ENCODE results near the gene PDCD5.
"Not testable (repeated sequence)": the region's sequence is repeated elsewhere in the genome, so short reads cannot be mapped to it uniquely, and the experiment has no call there.

Gene PDCD5

GRCh38 chr19:32566246-32566830 lies 14.7 kb upstream of the PDCD5 start:
- TF ChIP-seq, protein P1, sequence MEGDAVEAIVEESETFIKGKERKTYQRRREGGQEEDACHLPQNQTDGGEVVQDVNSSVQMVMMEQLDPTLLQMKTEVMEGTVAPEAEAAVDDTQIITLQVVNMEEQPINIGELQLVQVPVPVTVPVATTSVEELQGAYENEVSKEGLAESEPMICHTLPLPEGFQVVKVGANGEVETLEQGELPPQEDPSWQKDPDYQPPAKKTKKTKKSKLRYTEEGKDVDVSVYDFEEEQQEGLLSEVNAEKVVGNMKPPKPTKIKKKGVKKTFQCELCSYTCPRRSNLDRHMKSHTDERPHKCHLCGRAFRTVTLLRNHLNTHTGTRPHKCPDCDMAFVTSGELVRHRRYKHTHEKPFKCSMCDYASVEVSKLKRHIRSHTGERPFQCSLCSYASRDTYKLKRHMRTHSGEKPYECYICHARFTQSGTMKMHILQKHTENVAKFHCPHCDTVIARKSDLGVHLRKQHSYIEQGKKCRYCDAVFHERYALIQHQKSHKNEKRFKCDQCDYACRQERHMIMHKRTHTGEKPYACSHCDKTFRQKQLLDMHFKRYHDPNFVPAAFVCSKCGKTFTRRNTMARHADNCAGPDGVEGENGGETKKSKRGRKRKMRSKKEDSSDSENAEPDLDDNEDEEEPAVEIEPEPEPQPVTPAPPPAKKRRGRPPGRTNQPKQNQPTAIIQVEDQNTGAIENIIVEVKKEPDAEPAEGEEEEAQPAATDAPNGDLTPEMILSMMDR (IDR thresholded peaks at IDR 0.05; ENCODE audit: borderline replicate concordance, insufficient read depth, low read depth, low read length) = no peak
- H3K4me3 ChIP-seq (ENCODE audit: low read depth, low read length) = no peak overlapping the region

- TF ChIP-seq, protein P1 (IDR thresholded peaks at IDR 0.05; ENCODE audit: borderline replicate concordance, insufficient read depth, low read depth, low read length) = no peak
- no peak overlapping the region for H3K4me3 ChIP-seq (ENCODE audit: low read depth, low read length)
These were observed 13.5 kb upstream of the PDCD5 start for GRCh38 chr19:32567486-32567885.

DNA sequence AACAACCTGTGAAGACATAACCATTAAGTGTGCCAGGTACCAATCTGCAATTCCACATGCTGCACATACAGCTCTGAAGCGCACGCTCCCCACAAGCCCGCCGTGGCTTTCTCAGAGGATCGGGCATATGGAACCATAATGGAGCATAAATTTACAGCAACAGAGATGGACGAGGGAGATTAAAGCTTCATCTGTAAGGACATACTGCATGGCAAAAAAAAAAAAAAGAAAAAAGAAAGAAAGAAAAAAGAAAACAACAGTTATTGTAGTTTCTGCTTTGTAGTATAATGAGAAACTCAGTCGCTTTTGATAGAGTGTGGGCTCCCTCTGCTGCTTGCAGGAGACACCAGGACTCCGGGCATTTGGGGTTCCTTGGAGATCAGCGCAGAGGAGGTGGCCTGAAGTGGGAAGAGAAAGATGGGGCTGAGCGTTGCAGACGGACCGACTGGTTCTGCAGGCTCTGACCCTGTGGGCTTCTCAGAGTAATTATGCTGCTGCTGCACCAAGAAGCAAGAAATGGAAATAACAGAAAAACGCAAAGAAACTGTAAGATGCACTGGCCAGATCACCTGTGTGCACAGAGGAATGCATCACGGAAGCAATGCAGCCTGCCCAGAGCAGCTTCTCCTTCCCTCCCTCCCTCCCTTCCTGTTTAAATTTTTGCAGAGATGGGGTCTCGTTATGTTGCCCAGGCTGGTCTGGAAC lies 10.8 kb upstream of the PDCD5 start:
- TF ChIP-seq, protein P1 (IDR thresholded peaks at IDR 0.05; ENCODE audit: borderline replicate concordance, insufficient read depth, low read depth, low read length) = peak; percentile 59
- H3K4me3 ChIP-seq (ENCODE audit: low read depth, low read length) = no peak overlapping the region

- H3K4me3 ChIP-seq (ENCODE audit: low read depth, low read length) = not testable (repeated sequence)
These were observed 9.4 kb upstream of the PDCD5 start for GRCh38 chr19:32571471-32572075.

- not testable (repeated sequence) for H3K4me3 ChIP-seq (ENCODE audit: low read depth, low read length)
These were observed 8.1 kb upstream of the PDCD5 start for GRCh38 chr19:32572700-32573491.

- no peak overlapping the region for H3K4me3 ChIP-seq (ENCODE audit: low read depth, low read length)
- TF ChIP-seq, protein P1 (IDR thresholded peaks at IDR 0.05; ENCODE audit: borderline replicate concordance, insufficient read depth, low read depth, low read length) = no peak
These were observed 7.5 kb upstream of the PDCD5 start for GRCh38 chr19:32573492-32573794.

DNA sequence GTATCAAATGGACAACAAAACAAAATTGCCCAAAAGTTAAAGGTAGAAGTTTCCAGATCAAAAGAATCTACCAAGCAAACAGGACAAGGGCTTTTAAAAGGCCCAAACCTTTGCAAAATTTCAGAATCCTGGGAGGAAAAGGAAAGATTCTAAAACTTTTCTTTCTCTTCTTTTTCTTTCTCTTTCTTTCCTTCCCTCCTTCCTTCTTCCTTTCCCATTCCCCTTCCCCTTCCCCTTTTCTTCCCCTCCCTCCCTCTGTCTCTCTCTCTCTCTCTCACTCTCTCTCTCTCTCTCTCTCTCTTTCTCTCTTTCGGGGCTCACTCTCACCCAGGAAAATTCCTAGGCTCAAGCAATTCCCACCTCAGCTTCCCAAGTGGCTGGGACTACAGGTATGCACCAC lies 4.2 kb upstream of the PDCD5 start:
- no peak overlapping the region for H3K4me3 ChIP-seq (ENCODE audit: low read depth, low read length)
- TF ChIP-seq, protein P1 (IDR thresholded peaks at IDR 0.05; ENCODE audit: borderline replicate concordance, insufficient read depth, low read depth, low read length) = no peak

Data from GM12875 (cell line).